Lower lobe of right lung (tissue), 2 donors: Measurements from ENCODE around the gene CYP4X1. TPM values are rescaled to one million over a fixed set of nuclear protein-coding genes. Genes with fewer than 3 reads are reported as not detected.
"Not testable (repeated sequence)": the region's sequence is repeated elsewhere in the genome, so short reads cannot be mapped to it uniquely, and the experiment has no call there.

Source experiments
- ATAC-seq, 2 donors: fragments of 200-7000 bp; cut with Tn5 transposase; one replicate each; pipeline ENCODE4 v1.9.1; 2020 to 2022; ENCODE audit warnings: mild to moderate bottlenecking in 2 of 2, moderate library complexity in 2 of 2
- DNase-seq: peaks from one replicate; pipeline ENCODE4 v3.0.0-alpha.2; 2020
- H3K27ac ChIP-seq: fragments of 200-600 bp; one replicate; pipeline ENCODE4 v1.8.0; 2022
- H3K27me3 ChIP-seq: fragments of 200-600 bp; one replicate; pipeline ENCODE4 v1.8.0; 2022; ENCODE audit warnings: low read depth
- H3K36me3 ChIP-seq: fragments of 200-600 bp; one replicate; pipeline ENCODE4 v1.8.0; 2022; ENCODE audit warnings: mild to moderate bottlenecking
- H3K4me1 ChIP-seq: fragments of 200-600 bp; one replicate; pipeline ENCODE4 v1.8.0; 2022
- H3K4me3 ChIP-seq: fragments of 200-600 bp; one replicate; pipeline ENCODE4 v1.8.0; 2022; ENCODE audit warnings: mild to moderate bottlenecking
- H3K9me3 ChIP-seq: fragments of 200-600 bp; one replicate; pipeline ENCODE4 v1.8.0; 2022
- intact Hi-C: fragments of 100-400 bp; cut with DNase I; formaldehyde crosslinking; loops from one replicate; pipeline ENCODE4 v1.11.0; 2022
- total RNA-seq: library from RNA; stranded (reverse); fragmentation: NEBNext Ultra II Directional; extraction: Animal tissue kit (Norgen Biotek cat#: 25700); gene quantifications from one replicate; pipeline ENCODE4 v1.2.1, GENCODE V29; 2021
- TF ChIP-seq, protein P1 (sequence below): fragments of 200-600 bp; IDR thresholded peaks from one replicate; pipeline ENCODE4 v1.8.0; 2022; ENCODE audit warnings: antibody characterized with exemption, mild to moderate bottlenecking
- donor health status: DM: no; HTN: yes; CAD: no; lungs with severe emphysema.

CYP4X1 gene
- total RNA-seq, 1 donor from 2014 or later = 12.8 TPM

DNA sequence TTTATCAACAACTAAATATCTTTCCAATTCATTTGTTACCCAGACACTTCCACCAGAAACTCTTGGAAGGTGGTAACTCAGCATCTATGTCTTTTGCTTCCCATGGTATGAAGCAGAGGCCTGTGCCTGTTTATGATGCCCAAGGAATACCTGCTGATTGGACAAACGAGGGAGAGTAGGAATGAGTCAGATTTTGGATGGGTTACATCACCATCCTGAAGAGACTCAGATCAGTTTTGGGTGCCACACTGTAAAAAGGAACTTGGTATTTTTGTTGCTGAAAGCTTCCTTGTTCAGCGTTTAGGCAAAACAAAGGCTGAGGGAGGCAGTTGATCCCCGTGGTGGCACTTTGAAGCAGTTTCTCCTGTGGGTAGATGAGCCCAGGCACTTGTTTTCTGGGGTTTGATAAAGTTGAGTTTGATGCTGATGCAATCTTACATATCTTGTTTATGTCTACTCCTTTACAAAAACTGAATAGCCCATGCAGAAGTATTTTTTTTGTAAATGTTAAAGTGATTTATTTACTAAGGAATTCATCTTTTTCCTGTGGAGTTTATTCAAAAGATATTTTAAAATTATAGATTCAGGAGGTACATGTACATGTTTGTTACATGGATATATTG, 26.7 kb upstream of the CYP4X1 start:
- no peaks in the 10 kb centered on the region for H3K4me1 ChIP-seq
- H3K27me3 ChIP-seq = no peaks in the 10 kb centered on the region
- H3K27ac ChIP-seq = no peak overlapping the region
- H3K36me3 ChIP-seq = no peaks in the 10 kb centered on the region
- TF ChIP-seq, protein P1, sequence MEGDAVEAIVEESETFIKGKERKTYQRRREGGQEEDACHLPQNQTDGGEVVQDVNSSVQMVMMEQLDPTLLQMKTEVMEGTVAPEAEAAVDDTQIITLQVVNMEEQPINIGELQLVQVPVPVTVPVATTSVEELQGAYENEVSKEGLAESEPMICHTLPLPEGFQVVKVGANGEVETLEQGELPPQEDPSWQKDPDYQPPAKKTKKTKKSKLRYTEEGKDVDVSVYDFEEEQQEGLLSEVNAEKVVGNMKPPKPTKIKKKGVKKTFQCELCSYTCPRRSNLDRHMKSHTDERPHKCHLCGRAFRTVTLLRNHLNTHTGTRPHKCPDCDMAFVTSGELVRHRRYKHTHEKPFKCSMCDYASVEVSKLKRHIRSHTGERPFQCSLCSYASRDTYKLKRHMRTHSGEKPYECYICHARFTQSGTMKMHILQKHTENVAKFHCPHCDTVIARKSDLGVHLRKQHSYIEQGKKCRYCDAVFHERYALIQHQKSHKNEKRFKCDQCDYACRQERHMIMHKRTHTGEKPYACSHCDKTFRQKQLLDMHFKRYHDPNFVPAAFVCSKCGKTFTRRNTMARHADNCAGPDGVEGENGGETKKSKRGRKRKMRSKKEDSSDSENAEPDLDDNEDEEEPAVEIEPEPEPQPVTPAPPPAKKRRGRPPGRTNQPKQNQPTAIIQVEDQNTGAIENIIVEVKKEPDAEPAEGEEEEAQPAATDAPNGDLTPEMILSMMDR = no peak
- DNase-seq (no peak), ATAC-seq (no peak)
- no peak overlapping the region for H3K4me3 ChIP-seq
- H3K9me3 ChIP-seq = no peaks in the 10 kb centered on the region
- intact Hi-C loops = loop anchor here (10.0 kb wide), 1 partner anchor 252 kb away; no protein-coding TSS in a partner anchor

DNA sequence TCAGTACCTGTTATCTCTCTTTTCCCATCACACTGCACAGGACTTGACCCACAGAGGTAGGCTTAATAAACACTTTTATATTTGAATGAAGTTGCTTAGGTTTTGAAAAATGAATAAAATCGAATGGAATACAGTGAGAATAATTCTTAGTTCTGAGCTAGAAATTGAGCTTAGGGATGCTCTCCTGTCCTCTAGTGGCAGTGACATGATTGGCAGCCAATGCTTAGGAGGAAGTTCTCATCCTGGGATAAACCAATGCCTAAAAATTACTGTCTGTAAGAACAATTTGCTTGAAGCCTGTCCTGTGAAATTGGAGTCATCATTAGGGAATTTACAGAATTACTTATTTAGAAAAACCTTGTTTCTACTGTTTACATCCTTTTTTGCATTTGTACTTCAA, 21.3 kb upstream of the CYP4X1 start:
- ATAC-seq = no peak
- Histone ChIP-seq H3K27ac (no peak overlapping the region), H3K27me3 (peaks cover 4% of the 10 kb centered on the region), H3K4me3 (no peak overlapping the region), H3K36me3 (no peaks in the 10 kb centered on the region), H3K9me3 (no peaks in the 10 kb centered on the region), H3K4me1 (no peaks in the 10 kb centered on the region)
- intact Hi-C loops = no loop called here
- DNase-seq = no peak
- TF ChIP-seq, protein P1 = no peak

DNA sequence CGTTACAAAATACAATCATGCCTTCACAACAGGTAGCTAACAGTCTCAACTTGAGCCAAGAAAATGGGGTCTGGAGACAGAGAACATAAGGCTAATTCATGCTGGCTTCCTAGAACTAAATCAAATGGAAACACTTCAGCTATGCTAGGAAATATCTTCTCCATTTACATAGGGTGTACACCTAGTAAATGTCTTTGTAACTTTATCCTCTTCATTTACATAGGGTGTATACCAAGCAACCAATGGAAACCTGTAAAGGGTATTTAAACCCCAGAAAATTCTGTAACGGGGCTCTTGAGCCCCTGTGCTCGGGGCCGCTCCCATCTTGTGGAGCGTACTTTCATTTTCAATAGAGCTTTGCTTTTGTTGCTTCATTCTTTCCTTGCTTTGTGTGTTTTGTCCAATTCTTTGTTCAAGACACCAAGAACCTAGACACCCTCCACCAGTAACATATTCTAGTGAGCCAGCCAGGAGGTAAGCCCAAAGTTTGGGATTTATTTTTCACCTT, 19.5 kb upstream of the CYP4X1 start:
- Histone ChIP-seq H3K36me3 (no peaks in the 10 kb centered on the region), H3K4me3 (peak overlapping the region; percentile 3), H3K27me3 (peaks cover 4% of the 10 kb centered on the region), H3K4me1 (no peaks in the 10 kb centered on the region), H3K9me3 (no peaks in the 10 kb centered on the region), H3K27ac (peak overlapping the region; percentile 46)
- DNase-seq (no peak), ATAC-seq (peak in 1 of 2 donors; percentile 62)
- intact Hi-C loops = no loop called here
- TF ChIP-seq, protein P1 = no peak

DNA sequence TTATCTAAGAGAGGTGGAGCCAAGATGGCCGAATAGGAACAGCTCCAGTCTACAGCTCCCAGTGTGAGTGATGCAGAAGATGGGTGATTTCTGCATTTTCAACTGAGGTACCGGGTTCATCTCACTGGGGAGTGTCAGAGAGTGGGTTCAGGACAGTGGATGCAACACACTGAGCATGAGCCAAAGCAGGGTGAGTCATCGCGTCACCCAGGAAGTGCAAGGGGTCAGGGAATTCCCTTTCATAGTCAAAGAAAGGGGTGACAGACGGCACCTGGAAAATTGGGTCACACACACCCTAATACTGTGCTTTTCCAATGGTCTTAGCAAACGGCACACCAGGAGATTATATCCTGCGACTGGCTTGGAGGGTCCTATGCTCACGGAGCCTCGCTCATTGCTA, 17.0 kb upstream of the CYP4X1 start:
- H3K27ac ChIP-seq, H3K4me3 ChIP-seq, DNase-seq, H3K36me3 ChIP-seq, intact Hi-C loops, H3K4me1 ChIP-seq, ATAC-seq, H3K9me3 ChIP-seq, H3K27me3 ChIP-seq: not testable (repeated sequence)

DNA sequence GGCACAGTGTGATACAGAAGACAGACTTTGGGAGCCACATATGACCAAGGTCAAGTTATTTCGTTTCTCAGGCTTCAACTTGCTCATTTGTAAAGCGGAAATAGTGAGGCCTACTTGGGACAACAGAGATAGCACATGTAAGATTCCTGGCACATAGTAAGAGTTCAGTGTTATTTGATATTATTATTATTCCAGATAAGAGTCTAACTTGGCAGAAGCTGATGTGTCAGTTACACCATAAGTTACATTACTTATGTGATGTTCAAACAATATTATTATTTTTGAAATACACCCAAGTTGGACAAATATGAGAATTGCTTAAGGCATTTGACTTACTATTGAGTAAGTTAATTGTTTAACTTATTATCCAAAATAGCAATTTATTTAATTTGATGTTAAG, 10.2 kb upstream of the CYP4X1 start:
- intact Hi-C loops = no loop called here
- ATAC-seq = no peak
- no peak overlapping the region for H3K27ac ChIP-seq

DNA sequence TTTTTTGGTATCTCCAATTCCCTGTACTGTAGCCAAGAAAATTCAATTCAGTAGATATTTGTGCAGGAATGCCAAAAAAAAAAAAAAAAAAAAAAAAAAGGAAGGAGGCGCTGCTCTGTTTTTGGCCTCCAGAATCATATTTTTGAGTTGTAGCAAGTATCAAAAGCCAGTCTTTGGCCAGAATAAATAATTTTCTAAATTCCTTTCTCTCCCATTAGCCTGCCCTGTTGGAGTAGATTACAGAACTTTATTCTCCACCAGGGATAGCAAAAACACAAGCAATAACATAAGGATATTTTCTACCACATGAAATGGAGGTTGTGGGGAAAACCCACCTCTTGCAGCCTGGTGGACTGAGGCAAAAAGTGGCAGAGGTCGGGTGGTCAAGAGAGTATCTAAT, 2.4 kb upstream of the CYP4X1 start:
- Histone ChIP-seq H3K27ac (no peak overlapping the region), H3K9me3 (no peaks in the 10 kb centered on the region), H3K27me3 (peaks cover 12% of the 10 kb centered on the region), H3K4me3 (no peak overlapping the region), H3K4me1 (peaks cover 11% of the 10 kb centered on the region), H3K36me3 (no peaks in the 10 kb centered on the region)
- DNase-seq (no peak), ATAC-seq (no peak)
- intact Hi-C loops = no loop called here
- TF ChIP-seq, protein P1 = no peak

More for the DNA sequence above, 10.2 kb upstream of the CYP4X1 start:
- Histone ChIP-seq H3K27me3 (no peaks in the 10 kb centered on the region), H3K4me1 (no peaks in the 10 kb centered on the region), H3K4me3 (no peak overlapping the region), H3K36me3 (no peaks in the 10 kb centered on the region), H3K9me3 (no peaks in the 10 kb centered on the region)
- DNase-seq = no peak
- TF ChIP-seq, protein P1 = no peak
